SKM-1 (cell line): ENCODE data around the gene IL37.
"Not testable (repeated sequence)": the region's sequence is repeated elsewhere in the genome, so short reads cannot be mapped to it uniquely, and the experiment has no call there.

Experiments
- DNase-seq: peaks from one replicate; lab custom pipeline; 2025; ENCODE audit not compliant: unreplicated experiment; lab: John Stamatoyannopoulos, UW

Gene IL37

DNA sequence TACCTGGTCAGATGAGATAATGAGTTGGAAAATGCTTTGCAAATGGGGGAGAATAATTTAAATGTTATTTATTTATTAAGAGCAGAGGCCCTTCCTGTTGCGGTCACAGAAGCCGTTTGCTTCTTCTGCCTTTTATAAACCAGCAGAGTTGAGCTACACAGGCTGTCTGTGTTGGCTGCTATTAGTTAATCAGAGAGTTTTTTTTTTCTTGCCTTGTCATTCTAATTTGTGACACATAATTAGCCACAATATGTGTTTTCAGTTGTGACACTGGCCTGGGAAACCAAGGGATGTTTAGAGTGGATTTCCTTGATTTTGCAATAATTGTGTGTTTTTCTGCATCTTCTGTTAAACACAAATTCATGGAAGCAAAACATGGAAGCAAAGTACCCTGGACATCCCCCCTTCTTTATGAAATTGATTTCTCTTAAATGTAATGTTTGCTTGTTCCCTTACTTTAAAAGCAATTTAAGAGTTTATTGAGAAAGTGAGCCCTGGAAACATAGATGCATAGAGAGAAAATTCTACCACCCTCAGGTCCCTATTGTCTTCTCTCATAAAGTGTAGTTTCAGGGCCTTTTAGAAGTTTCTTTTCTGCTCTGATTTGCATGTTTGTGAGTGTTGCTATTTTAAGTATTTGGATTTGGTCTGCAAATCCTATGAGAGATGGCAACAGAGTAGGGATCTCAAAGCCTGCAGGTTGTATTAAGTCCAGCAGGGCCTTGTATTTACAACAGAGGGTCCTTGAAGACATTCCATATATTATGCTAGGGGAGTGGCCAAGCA, 22.8 kb upstream of the IL37 start:
- no peak for DNase-seq

GRCh38 chr2:112889976-112890375, 21.0 kb upstream of the IL37 start:
- DNase-seq: no peak

GRCh38 chr2:112891385-112891831, 19.6 kb upstream of the IL37 start:
- DNase-seq: no peak

DNA sequence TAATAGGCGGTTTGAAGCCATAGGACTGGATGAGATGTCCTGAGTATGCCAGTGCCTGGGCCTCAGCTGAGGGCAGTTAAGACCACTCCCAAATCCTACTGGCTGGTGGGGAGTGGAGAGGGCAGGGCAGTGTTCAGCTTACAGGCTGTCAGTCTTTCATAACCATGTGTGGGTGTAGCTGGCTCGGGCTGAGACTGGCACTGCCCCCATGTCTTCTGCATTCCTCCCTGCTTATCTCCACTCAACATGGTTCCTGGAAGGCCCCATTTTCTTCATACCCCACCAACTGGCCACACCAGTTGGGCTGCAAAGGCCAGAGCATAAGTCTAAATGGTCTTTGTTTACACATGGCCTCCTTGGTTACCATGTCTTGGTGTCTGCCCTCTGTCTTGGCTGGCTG, 17.2 kb upstream of the IL37 start:
- DNase-seq: no peak

- DNase-seq: no peak
Observed at GRCh38 chr2:112896909-112897623, 13.9 kb upstream of the IL37 start.

DNA sequence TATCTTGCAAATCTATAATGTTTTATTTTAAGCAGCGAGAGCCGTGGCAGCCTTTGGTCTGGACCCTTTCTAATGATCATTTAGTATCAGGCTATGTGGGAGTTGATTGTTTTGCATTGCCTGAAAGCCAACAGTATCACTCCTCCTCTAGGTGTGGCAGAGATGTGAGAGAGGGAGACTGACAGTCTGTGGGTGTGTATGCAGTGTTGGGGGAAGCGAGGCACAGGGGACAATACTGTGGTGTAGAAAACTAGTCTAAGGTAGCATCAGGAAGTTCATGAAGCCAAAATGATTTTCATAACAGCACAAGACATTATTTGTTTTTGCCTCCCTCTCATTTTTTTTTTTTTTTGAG, 13.4 kb upstream of the IL37 start:
- no peak for DNase-seq

- not testable (repeated sequence) for DNase-seq
Observed at GRCh38 chr2:112901431-112902065, 9.4 kb upstream of the IL37 start.

DNA sequence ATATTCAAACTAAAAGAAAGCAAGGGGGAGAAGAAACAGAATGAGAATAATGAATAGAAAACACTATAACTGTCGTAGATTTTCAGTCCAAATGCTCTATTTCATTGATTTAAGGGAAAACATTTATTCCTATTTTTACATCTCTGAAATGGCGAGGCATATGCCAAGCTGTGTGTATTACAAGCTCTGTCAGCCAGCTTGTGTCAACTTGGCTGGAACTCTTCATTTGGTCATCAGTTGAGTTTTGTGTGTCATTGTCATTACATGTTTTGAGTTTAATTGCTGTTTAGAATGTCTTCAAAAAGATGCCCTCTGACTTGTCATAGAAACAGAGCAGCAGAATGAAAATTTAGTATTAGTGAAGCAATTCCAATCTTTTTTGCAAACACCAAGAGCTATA, 8.1 kb upstream of the IL37 start:
- no peak for DNase-seq

- no peak for DNase-seq
Observed at GRCh38 chr2:112904883-112905282, 6.1 kb upstream of the IL37 start.

DNA sequence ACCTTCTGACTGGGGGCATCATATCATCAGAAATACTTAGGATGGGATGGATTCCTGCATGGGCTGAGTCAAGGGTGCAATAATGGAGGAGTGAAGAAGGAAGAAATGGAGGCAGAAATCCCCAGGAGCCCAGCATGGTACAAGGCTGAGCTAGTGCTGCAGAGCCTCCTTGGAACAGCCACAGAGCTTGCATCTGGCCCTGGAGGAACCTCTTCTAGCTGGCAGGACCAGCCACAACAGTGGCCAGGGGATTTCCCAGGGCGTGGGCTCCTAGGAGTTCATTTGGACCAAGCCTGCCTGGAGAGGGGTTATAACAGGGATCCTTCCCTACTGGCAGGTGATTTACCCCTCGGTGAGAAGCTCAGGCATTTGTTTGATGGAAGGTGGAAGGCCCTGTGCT, 4.7 kb upstream of the IL37 start:
- DNase-seq: no peak

DNA sequence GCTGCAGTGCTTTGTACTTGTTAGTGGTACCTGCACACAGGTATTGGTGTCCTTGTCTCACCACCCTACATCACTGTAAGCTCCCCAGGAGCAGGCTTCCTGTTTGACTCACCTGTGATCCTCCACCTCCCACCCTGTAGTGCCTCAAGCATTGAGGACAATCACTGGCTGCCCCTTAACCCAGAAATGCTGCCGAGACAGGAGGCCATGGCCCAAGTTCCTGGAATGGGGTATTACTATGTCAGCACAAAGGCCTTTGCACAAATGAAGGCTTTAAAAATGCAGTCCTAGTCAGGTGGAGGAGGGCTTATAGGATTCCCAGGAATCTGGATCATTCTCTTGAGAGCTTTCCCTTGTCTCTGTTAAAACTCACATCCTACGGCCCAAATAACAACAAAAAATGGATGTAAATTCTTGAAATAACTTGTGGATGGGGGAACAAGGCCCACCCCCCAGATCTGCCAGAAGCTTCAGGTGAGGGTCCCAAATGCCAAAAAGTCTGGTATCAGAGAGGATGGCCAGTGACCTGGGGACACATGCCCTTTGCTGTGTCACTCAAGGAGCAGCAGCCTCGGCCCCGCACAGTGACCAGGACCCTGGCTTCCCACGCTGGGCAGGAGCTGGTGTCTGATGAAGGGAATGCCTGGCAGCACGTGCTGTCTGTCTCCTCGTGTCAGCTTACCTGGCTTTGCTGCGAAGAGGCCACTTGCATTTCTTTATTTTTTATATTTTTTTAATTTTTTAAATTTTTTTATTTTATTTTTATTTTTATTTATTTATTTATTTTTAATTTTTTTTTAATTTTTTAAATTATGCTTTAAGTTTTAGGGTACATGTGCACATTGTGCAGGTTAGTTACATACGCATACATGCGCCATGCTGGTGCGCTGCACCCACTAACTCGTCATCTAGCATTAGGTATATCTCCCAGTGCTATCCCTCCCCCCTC, 3.7 kb upstream of the IL37 start:
- DNase-seq: no peak

- DNase-seq: not testable (repeated sequence)
Observed at GRCh38 chr2:112908559-112908958, 2.4 kb upstream of the IL37 start.

DNA sequence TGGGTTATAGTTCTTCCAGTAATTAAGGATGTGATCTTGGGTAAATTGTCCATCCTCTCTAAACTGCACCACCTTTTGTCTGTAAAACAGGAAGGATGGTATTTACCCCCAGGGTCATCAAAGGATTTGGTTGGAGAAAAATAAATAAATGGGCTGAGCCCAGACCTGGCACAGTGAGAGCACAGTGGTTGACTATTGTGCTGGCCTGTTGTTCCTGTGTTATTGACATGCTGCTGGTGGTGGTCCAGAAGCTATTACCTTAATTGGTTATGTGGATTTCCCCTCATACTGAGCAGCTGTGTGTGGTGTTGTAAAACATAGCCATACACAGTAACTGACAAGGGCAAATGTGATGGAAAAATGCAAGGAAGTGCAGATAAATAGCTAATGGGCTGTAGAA, 746 bp upstream of the IL37 start:
- no peak for DNase-seq

DNA sequence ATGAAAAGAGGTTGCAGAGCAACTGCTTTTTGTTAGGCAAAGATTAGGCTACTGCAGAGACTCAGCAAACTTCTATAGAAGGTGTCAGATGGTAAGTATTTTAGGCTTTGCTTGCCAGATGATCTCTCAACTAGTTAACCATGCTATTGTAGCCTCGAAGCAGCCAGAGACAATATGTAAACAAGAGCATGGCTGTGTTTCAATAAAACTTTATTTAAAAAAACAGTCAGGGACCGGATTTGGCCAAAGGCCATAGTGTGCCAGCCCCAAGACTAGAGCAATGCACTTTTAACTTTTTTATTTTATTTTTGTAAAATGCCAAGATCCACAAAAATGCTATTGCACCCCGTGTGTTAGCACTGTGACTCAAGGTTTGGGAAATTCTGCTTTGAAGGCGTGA, 1.4 kb downstream of the IL37 start:
- no peak for DNase-seq

GRCh38 chr2:112915300-112916144, 4.6 kb downstream of the IL37 start:
- no peak for DNase-seq

DNA sequence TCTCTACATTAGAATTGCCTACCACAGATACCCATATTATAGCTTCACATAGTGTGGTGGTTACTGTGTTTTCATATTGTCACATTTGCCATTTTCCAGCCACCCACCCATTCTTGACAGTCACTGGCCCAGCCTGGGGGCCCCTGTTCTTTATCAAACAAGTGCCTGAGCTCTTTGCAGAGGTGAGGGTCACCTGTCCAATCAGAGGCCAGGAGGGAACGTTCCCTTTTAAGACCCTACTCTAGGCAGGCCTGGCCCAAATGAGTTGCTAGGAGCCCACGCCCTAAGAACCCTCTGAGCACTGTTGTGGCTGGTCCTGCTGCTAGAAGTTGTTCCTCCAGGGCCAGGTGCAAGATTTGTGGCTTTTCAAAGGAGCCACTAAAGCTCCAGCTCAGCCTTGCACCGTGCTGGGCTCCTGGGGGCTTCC, 5.2 kb downstream of the IL37 start:
- no peak for DNase-seq

DNA sequence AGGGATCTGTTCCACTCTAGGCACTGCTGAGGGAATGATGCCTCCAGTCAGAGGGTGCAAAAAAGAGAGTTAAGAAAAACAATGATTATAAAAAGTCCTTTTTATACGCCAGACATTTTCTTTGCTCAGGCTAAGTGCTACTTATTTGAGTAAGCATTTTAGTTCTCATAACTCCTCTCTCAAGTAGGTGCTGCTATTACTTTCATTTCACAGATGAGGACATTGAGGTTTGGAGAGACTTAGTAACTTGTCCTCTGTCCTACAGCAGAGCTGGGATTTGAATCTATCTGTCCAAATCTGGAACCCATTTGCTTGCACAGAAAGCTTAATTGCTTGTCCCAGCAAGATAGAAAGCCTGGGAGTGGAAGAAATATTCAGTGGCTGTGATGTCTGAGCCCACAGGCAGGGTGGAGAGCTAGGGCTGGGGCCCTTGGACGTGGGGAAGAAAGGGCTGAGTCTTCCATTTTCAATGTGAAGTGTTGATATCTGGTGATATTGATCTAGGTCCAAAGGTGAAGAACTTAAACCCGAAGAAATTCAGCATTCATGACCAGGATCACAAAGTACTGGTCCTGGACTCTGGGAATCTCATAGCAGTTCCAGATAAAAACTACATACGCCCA, 5.8 kb downstream of the IL37 start:
- DNase-seq: no peak

- no peak for DNase-seq
Observed at GRCh38 chr2:112917856-112918255, 6.9 kb downstream of the IL37 start.

GRCh38 chr2:112918256-112918655, 7.3 kb downstream of the IL37 start:
- DNase-seq: no peak

DNA sequence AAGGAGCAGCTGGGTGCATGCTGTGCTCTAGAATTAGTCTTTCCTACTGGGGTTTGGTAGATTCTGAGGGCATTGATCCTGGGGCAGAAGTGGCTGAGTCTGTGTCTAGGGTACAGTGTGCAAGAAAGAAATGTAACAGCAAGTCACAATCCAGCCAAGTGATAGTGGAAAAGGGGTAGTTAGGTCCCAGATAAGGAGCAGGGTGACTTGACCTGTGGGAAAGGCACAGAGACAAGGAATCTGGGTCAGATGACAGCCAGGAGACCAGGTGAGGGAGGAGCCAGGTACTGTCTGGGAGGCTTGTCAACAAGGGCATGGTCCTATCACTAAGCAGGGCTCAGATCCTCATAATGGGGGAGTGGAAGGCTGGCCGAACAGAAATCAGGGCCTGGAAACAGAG, 8.1 kb downstream of the IL37 start:
- no peak for DNase-seq
